Measurements from ENCODE around the gene EGR1. TPM values are rescaled to one million over a fixed set of nuclear protein-coding genes. Genes with fewer than 3 reads are reported as not detected.
A peak's percentile ranks its signal among the peaks of the same experiment; 100 is the strongest.

Gene EGR1
- total RNA-seq, 1 experiment from 2014 or later, result 84.0 TPM

- DNase-seq, result no peak
- intact Hi-C loops (cut with micrococcal nuclease; ENCODE audit: unreplicated experiment), result no loop called here
- H3K9me3 ChIP-seq, result no peaks in the 10 kb centered on the region
- CTCF ChIA-PET, result interaction anchor here (0.9 to 1.4 kb wide), 2 partner anchors 43 to 109 kb away, joined by 4 to 6 read pairs; no protein-coding TSS in a partner anchor
- Mint-ChIP-seq H3K4me3 (ENCODE audit: unreplicated experiment) (no peak overlapping the region), H3K27ac (ENCODE audit: unreplicated experiment) (no peak overlapping the region), H3K4me1 (ENCODE audit: low read depth, unreplicated experiment) (peaks cover 2% of the 10 kb centered on the region), H3K36me3 (ENCODE audit: insufficient read depth, unreplicated experiment) (peaks cover 29% of the 10 kb centered on the region), H3K27me3 (ENCODE audit: insufficient read depth, unreplicated experiment) (no peaks in the 10 kb centered on the region), H3K9me3 (ENCODE audit: unreplicated experiment) (no peaks in the 10 kb centered on the region)
- TF ChIP-seq, protein P1, sequence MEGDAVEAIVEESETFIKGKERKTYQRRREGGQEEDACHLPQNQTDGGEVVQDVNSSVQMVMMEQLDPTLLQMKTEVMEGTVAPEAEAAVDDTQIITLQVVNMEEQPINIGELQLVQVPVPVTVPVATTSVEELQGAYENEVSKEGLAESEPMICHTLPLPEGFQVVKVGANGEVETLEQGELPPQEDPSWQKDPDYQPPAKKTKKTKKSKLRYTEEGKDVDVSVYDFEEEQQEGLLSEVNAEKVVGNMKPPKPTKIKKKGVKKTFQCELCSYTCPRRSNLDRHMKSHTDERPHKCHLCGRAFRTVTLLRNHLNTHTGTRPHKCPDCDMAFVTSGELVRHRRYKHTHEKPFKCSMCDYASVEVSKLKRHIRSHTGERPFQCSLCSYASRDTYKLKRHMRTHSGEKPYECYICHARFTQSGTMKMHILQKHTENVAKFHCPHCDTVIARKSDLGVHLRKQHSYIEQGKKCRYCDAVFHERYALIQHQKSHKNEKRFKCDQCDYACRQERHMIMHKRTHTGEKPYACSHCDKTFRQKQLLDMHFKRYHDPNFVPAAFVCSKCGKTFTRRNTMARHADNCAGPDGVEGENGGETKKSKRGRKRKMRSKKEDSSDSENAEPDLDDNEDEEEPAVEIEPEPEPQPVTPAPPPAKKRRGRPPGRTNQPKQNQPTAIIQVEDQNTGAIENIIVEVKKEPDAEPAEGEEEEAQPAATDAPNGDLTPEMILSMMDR (IDR thresholded peaks at IDR 0.05; ENCODE audit: insufficient read depth in 1 of 2, low read depth in 1 of 2, low read length in 1 of 2, severe bottlenecking in 1 of 2, unreplicated experiment in 1 of 2), result no peak
- POLR2A ChIA-PET, result no interaction called here
- peaks cover 3% of the 10 kb centered on the region for H3K36me3 ChIP-seq (ENCODE audit: control insufficient read depth, insufficient read depth, low read length)
- no peaks in the 10 kb centered on the region for H3K27me3 ChIP-seq (replicated peaks; ENCODE audit: control insufficient read depth, insufficient read depth, low read length)
- no peaks in the 10 kb centered on the region; the same call in 1 of the 2 replicates for H3K4me1 ChIP-seq
- H3K4me3 ChIP-seq (ENCODE audit: low read depth, low read length), result no peak overlapping the region
- no TSS peak for BruUV-seq (replicated peaks)
Measured at GRCh38 chr5:138461343-138462125, 3.7 kb upstream of the EGR1 start.

DNA sequence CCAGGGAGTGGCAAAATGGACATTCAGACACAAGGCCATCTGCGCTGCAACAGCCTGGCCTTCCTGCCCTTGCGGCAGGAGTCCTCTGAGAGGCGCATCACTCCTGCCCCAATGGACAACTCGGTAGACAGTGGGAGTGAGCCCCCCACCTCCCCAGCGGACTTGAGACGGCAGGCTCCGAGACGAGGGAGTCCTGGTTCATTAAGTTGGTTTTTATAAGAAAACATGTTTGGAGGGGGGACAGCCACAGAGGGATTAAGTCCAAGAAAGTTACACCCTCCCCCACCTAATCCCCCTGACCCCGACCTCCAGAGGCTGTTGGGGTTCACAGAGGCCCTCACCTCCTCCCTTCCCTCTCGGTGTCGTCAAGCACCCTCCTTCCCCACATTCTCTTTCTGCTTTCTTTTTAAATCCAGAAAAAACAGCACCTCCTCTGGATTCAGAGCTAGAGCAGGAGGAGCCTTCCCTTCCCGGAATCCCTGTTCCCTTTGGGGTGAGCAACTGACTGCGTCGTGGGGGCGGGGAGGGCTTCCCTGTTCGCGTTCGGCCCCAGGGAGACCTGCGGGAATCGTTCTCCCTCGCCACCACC is 1.8 kb upstream of the EGR1 start:
- peak in 1 of 2 experiments; percentile 34 for DNase-seq
- Histone ChIP-seq H3K4me1 (no peaks in the 10 kb centered on the region; the same call in 1 of the 2 replicates), H3K9me3 (no peaks in the 10 kb centered on the region), H3K27me3 (replicated peaks; ENCODE audit: control insufficient read depth, insufficient read depth, low read length) (no peaks in the 10 kb centered on the region), H3K36me3 (ENCODE audit: control insufficient read depth, insufficient read depth, low read length) (peaks cover 9% of the 10 kb centered on the region), H3K4me3 (ENCODE audit: low read depth, low read length) (peak overlapping the region; percentile 92)
- Mint-ChIP-seq H3K4me3 (ENCODE audit: unreplicated experiment) (peak overlapping the region; percentile 73), H3K27me3 (ENCODE audit: insufficient read depth, unreplicated experiment) (peaks cover 2% of the 10 kb centered on the region), H3K36me3 (ENCODE audit: insufficient read depth, unreplicated experiment) (peaks cover 48% of the 10 kb centered on the region), H3K27ac (ENCODE audit: unreplicated experiment) (peak overlapping the region; percentile 96), H3K9me3 (ENCODE audit: unreplicated experiment) (no peaks in the 10 kb centered on the region), H3K4me1 (ENCODE audit: low read depth, unreplicated experiment) (peaks cover 22% of the 10 kb centered on the region)
- POLR2A ChIA-PET, result interaction anchor here (0.5 to 1.2 kb wide), 3 partner anchors 111 to 284 kb away, joined by 3 to 7 read pairs (median 3); partner anchors contain the start of genes HSPA9 and KIF20A
- BruUV-seq (replicated peaks), result no TSS peak
- CTCF ChIA-PET, result interaction anchor here (0.6 to 2.9 kb wide), 6 partner anchors 11 to 65 kb away, joined by 3 to 34 read pairs (median 6); no protein-coding TSS in a partner anchor
- intact Hi-C loops (cut with micrococcal nuclease; ENCODE audit: unreplicated experiment), result loop anchor here (1.0 kb wide), 4 partner anchors 13 to 85 kb away; no protein-coding TSS in a partner anchor
- TF ChIP-seq, protein P1 (IDR thresholded peaks at IDR 0.05; ENCODE audit: insufficient read depth in 1 of 2, low read depth in 1 of 2, low read length in 1 of 2, severe bottlenecking in 1 of 2, unreplicated experiment in 1 of 2), result no peak

DNA sequence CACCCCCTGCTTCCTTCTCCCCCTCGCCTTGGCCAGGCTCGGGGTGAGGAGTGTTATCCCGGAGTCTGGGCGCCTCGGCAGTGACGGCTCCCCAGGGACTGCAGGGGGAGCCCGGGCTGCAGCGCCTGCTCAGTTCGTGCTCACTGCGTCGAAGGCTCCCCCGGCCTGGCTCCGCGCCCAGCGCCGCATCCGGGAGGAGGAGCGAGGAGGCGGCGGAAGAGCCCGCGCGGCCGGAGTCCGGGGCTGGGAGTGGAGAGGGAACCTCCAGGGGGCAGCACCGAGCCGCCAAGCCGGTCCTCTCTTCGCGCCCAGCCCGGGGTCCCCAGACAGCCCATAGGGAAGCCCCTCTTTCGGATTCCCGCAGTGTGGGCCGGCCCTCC is 1.3 kb upstream of the EGR1 start:
- Mint-ChIP-seq H3K27me3 (ENCODE audit: insufficient read depth, unreplicated experiment) (peaks cover 2% of the 10 kb centered on the region), H3K36me3 (ENCODE audit: insufficient read depth, unreplicated experiment) (peaks cover 53% of the 10 kb centered on the region), H3K27ac (ENCODE audit: unreplicated experiment) (peak overlapping the region; percentile 96), H3K4me3 (ENCODE audit: unreplicated experiment) (peak overlapping the region; percentile 73), H3K9me3 (ENCODE audit: unreplicated experiment) (no peaks in the 10 kb centered on the region), H3K4me1 (ENCODE audit: low read depth, unreplicated experiment) (peaks cover 25% of the 10 kb centered on the region)
- TSS peak; percentile 65 for BruUV-seq (replicated peaks)
- intact Hi-C loops (cut with micrococcal nuclease; ENCODE audit: unreplicated experiment), result loop anchor here (1.0 kb wide), 4 partner anchors 14 to 84 kb away; no protein-coding TSS in a partner anchor
- H3K9me3 ChIP-seq, result no peaks in the 10 kb centered on the region
- no peaks in the 10 kb centered on the region; the same call in 1 of the 2 replicates for H3K4me1 ChIP-seq
- H3K27me3 ChIP-seq (replicated peaks; ENCODE audit: control insufficient read depth, insufficient read depth, low read length), result no peaks in the 10 kb centered on the region
- TF ChIP-seq, protein P1 (IDR thresholded peaks at IDR 0.05; ENCODE audit: insufficient read depth in 1 of 2, low read depth in 1 of 2, low read length in 1 of 2, severe bottlenecking in 1 of 2, unreplicated experiment in 1 of 2), result peak; percentile 65 to 97
- peak; percentile 92 to 95 for DNase-seq
- H3K4me3 ChIP-seq (ENCODE audit: low read depth, low read length), result peak overlapping the region; percentile 92
- H3K36me3 ChIP-seq (ENCODE audit: control insufficient read depth, insufficient read depth, low read length), result peaks cover 9% of the 10 kb centered on the region
- ChIA-PET CTCF (interaction anchor here (0.6 to 2.9 kb wide), 6 partner anchors 11 to 110 kb away, joined by 3 to 34 read pairs (median 4); no protein-coding TSS in a partner anchor), POLR2A (interaction anchor here (1.2 kb wide), 1 partner anchor 285 kb away, joined by 3 read pairs; the partner anchor contains the start of gene KIF20A)

Measured in Caco-2 (cell line).